Measurements from ENCODE around the gene CLSTN2. TPM values are rescaled to one million over a fixed set of nuclear protein-coding genes. Genes with fewer than 3 reads are reported as not detected.

Gene CLSTN2
- total RNA-seq, 1 donor from 2014 or later, result 4.7 TPM

DNA sequence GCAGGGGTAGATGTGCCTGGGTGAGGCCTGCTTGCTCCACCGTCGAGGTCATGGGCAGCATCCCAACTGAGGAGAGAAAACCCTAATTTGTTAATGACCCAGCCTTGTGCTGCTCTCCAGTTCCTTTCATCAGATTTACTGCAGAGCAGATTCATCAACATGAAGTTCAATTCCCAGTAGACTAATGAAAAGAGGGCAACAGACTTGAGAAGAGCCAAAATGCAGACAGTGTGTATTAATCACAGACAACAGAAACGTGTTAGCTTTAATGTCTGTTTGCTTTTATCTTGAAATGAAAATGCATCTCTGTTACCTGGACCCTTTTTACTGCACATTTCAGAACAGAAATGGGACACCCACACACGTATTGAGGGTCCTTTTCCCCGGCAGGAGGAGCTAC lies 639.4 kb downstream of the CLSTN2 start:
- no peaks in the 10 kb centered on the region for H3K27me3 ChIP-seq (ENCODE audit: control insufficient read depth in 3 of 3, insufficient read depth in 3 of 3, low read length in 3 of 3)
- H3K4me1 ChIP-seq (ENCODE audit: control insufficient read depth in 3 of 3, insufficient read depth in 3 of 3, low read length in 3 of 3), result peaks cover 0 to 9% (median 0%) of the 10 kb centered on the region in 3 donors
- H3K36me3 ChIP-seq (ENCODE audit: control insufficient read depth in 3 of 3, insufficient read depth in 3 of 3, low read length in 3 of 3), result no peaks in the 10 kb centered on the region
- no peak overlapping the region for H3K27ac ChIP-seq (ENCODE audit: low read depth, low read length)
- no peak overlapping the region for H3K9ac ChIP-seq (ENCODE audit: low read depth in 1 of 3, low read length in 3 of 3)
- no peak overlapping the region for H3K4me3 ChIP-seq (ENCODE audit: low read length in 3 of 3)
- no peaks in the 10 kb centered on the region for H3K9me3 ChIP-seq (ENCODE audit: control insufficient read depth in 3 of 3, low read length in 3 of 3)

DNA sequence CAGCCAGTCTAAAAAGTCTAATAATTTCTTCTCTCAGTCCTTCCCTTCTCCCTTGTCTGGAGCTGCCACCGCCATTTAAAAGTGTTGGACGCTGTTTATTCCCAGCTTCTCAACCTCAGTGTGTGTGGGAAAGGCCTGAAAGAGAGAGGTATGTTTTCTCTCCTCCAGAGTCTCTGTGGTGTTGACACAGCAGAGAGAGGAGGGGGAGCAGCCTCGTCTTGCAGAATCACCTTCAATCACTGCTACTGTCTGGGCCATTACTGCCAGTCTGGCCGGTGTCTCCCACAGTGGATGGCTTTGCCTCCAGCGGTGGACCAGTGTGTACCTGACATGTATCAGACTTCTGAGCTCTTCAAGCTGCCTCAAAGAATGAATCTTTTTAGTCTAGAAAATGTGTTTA lies 641.5 kb downstream of the CLSTN2 start:
- Histone ChIP-seq H3K4me1 (ENCODE audit: control insufficient read depth in 3 of 3, insufficient read depth in 3 of 3, low read length in 3 of 3) (peaks cover 0 to 5% (median 0%) of the 10 kb centered on the region in 3 donors), H3K9ac (ENCODE audit: low read depth in 1 of 3, low read length in 3 of 3) (no peak overlapping the region), H3K9me3 (ENCODE audit: control insufficient read depth in 3 of 3, low read length in 3 of 3) (no peaks in the 10 kb centered on the region), H3K27ac (ENCODE audit: low read depth, low read length) (no peak overlapping the region), H3K27me3 (ENCODE audit: control insufficient read depth in 3 of 3, insufficient read depth in 3 of 3, low read length in 3 of 3) (no peaks in the 10 kb centered on the region), H3K4me3 (ENCODE audit: low read length in 3 of 3) (no peak overlapping the region), H3K36me3 (ENCODE audit: control insufficient read depth in 3 of 3, insufficient read depth in 3 of 3, low read length in 3 of 3) (no peaks in the 10 kb centered on the region)

DNA sequence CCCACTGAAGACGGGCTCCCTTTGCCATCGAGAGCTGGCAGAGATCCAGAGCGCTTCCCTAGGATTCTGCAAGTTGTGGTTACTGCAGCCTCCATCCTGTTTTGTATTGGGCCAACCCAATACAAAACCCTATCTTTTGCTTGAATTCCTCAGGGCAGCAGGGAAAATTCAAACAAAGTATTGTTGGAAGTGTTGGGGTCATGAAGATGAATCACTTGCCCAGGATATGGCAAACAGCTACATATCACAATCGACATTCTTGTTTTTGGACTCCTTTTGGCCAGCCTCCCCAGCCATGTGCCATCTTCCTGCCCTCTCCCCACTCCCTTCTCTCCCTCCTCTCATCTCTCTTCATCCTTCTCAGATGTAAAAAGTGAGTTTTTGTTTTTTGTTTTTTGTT lies 642.9 kb downstream of the CLSTN2 start:
- H3K9me3 ChIP-seq (ENCODE audit: control insufficient read depth in 3 of 3, low read length in 3 of 3), result no peaks in the 10 kb centered on the region
- no peaks in the 10 kb centered on the region for H3K27me3 ChIP-seq (ENCODE audit: control insufficient read depth in 3 of 3, insufficient read depth in 3 of 3, low read length in 3 of 3)
- no peak overlapping the region for H3K27ac ChIP-seq (ENCODE audit: low read depth, low read length)
- H3K4me1 ChIP-seq (ENCODE audit: control insufficient read depth in 3 of 3, insufficient read depth in 3 of 3, low read length in 3 of 3), result peaks cover 0 to 3% (median 0%) of the 10 kb centered on the region in 3 donors
- no peak overlapping the region for H3K4me3 ChIP-seq (ENCODE audit: low read length in 3 of 3)
- no peaks in the 10 kb centered on the region for H3K36me3 ChIP-seq (ENCODE audit: control insufficient read depth in 3 of 3, insufficient read depth in 3 of 3, low read length in 3 of 3)
- no peak overlapping the region for H3K9ac ChIP-seq (ENCODE audit: low read depth in 1 of 3, low read length in 3 of 3)

DNA sequence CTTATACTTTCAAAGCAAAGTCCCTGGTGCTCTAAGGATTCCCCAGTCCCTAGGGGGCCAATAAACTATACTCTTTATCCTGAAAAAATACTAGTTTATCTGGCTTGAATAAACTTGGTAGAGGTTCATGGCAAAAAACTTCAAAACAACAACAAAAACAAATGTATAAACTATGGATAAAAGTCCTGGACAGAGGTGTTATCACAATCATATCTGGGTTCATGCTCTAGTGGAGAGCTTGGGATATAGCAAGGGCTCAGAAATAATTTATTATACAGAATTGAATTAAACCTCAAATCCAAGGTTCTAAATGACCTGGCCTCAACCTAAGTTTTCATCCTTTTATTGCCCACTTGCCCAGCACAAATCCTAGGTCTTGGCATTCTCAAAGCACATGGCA lies 644.3 kb downstream of the CLSTN2 start:
- Histone ChIP-seq H3K27ac (ENCODE audit: low read depth, low read length) (no peak overlapping the region), H3K36me3 (ENCODE audit: control insufficient read depth in 3 of 3, insufficient read depth in 3 of 3, low read length in 3 of 3) (no peaks in the 10 kb centered on the region), H3K4me1 (ENCODE audit: control insufficient read depth in 3 of 3, insufficient read depth in 3 of 3, low read length in 3 of 3) (no peaks in the 10 kb centered on the region), H3K9ac (ENCODE audit: low read depth in 1 of 3, low read length in 3 of 3) (no peak overlapping the region), H3K9me3 (ENCODE audit: control insufficient read depth in 3 of 3, low read length in 3 of 3) (no peaks in the 10 kb centered on the region), H3K27me3 (ENCODE audit: control insufficient read depth in 3 of 3, insufficient read depth in 3 of 3, low read length in 3 of 3) (no peaks in the 10 kb centered on the region), H3K4me3 (ENCODE audit: low read length in 3 of 3) (no peak overlapping the region)

DNA sequence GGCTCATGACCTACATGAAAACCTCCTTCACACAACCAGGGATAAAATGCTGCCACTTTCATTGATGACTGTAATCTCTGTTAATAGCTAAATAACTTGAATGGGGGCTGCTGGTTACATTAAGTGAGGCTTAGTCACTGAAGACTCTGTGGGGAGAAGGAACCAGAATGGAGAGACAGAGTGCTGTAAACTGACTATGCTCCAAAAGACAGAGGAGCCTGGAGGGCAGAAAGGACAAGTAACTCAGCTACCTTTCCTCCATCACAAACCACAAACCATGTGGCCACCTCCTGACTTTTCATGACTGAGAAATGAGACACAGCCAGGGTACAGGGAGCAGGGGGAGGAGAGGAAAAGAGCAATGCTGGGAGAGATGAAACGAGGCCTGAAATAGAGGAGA lies 645.8 kb downstream of the CLSTN2 start:
- Histone ChIP-seq H3K27ac (ENCODE audit: low read depth, low read length) (no peak overlapping the region), H3K27me3 (ENCODE audit: control insufficient read depth in 3 of 3, insufficient read depth in 3 of 3, low read length in 3 of 3) (no peaks in the 10 kb centered on the region), H3K36me3 (ENCODE audit: control insufficient read depth in 3 of 3, insufficient read depth in 3 of 3, low read length in 3 of 3) (no peaks in the 10 kb centered on the region), H3K9me3 (ENCODE audit: control insufficient read depth in 3 of 3, low read length in 3 of 3) (no peaks in the 10 kb centered on the region), H3K4me3 (ENCODE audit: low read length in 3 of 3) (no peak overlapping the region), H3K4me1 (ENCODE audit: control insufficient read depth in 3 of 3, insufficient read depth in 3 of 3, low read length in 3 of 3) (no peaks in the 10 kb centered on the region), H3K9ac (ENCODE audit: low read depth in 1 of 3, low read length in 3 of 3) (no peak overlapping the region)

DNA sequence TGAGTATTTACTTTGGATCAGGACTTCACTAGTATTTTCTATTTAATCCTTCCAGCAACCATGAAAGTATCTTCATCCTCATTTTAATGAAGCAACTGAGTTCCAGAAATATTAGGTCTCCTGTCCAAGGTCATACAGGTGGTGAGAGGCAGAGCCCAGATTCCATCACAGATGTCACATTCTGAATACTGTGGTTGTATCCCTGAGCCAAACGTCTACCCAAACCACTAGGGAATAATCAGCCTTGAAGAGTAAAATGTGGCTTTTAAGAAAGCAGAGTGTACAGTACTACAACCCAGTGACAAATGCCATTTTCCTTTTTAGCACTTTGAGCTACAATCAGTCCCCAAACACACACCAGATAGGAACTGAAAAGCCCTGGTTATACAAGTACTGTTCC lies 649.6 kb downstream of the CLSTN2 start:
- no peaks in the 10 kb centered on the region for H3K9me3 ChIP-seq (ENCODE audit: control insufficient read depth in 3 of 3, low read length in 3 of 3)
- H3K9ac ChIP-seq (ENCODE audit: low read depth in 1 of 3, low read length in 3 of 3), result no peak overlapping the region
- no peaks in the 10 kb centered on the region for H3K27me3 ChIP-seq (ENCODE audit: control insufficient read depth in 3 of 3, insufficient read depth in 3 of 3, low read length in 3 of 3)
- no peak overlapping the region for H3K4me3 ChIP-seq (ENCODE audit: low read length in 3 of 3)
- no peak overlapping the region for H3K27ac ChIP-seq (ENCODE audit: low read depth, low read length)
- H3K36me3 ChIP-seq (ENCODE audit: control insufficient read depth in 3 of 3, insufficient read depth in 3 of 3, low read length in 3 of 3), result no peaks in the 10 kb centered on the region
- no peaks in the 10 kb centered on the region for H3K4me1 ChIP-seq (ENCODE audit: control insufficient read depth in 3 of 3, insufficient read depth in 3 of 3, low read length in 3 of 3)

DNA sequence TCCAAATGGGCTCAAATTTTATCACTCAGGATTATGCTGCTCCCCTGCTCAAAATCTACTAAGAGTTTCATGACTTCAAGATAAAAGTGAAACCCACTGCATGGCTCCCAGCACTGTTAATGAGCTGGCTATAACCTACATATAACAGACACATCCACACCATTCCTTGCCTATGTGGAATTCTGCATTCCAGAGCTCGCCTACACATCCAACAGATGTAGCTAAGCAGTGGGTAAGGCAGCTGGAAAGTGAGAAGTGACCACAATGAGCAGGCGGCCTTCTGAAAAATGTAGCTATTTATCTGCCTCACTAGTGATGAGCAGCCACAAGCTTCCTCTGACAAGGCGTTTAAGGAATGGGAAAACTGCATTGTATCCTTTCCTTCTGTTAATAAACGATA lies 650.8 kb downstream of the CLSTN2 start:
- H3K4me1 ChIP-seq (ENCODE audit: control insufficient read depth in 3 of 3, insufficient read depth in 3 of 3, low read length in 3 of 3), result no peaks in the 10 kb centered on the region
- H3K36me3 ChIP-seq (ENCODE audit: control insufficient read depth in 3 of 3, insufficient read depth in 3 of 3, low read length in 3 of 3), result no peaks in the 10 kb centered on the region
- no peaks in the 10 kb centered on the region for H3K27me3 ChIP-seq (ENCODE audit: control insufficient read depth in 3 of 3, insufficient read depth in 3 of 3, low read length in 3 of 3)
- no peaks in the 10 kb centered on the region for H3K9me3 ChIP-seq (ENCODE audit: control insufficient read depth in 3 of 3, low read length in 3 of 3)
- H3K4me3 ChIP-seq (ENCODE audit: low read length in 3 of 3), result no peak overlapping the region
- no peak overlapping the region for H3K9ac ChIP-seq (ENCODE audit: low read depth in 1 of 3, low read length in 3 of 3)
- H3K27ac ChIP-seq (ENCODE audit: low read depth, low read length), result no peak overlapping the region

DNA sequence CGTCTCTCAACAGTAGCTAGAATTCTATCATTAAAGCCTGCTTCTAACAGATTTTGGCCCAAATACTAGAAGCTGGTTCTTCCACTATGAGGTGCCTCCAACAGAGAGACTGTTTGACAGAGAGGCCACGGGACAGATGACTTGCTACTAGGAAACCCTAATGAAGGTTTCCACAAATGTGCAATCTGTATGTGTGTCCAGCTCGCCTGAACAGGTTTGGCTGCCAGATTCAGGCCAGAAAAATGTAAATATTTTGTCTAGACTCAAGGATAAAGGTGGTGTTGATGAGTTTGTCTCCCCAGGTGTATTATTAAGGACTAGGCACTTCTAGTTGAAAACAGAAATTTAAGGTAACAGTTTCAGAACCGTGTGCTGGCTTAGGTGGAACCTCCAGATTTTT lies 651.3 kb downstream of the CLSTN2 start:
- no peak overlapping the region for H3K27ac ChIP-seq (ENCODE audit: low read depth, low read length)
- H3K36me3 ChIP-seq (ENCODE audit: control insufficient read depth in 3 of 3, insufficient read depth in 3 of 3, low read length in 3 of 3), result no peaks in the 10 kb centered on the region
- H3K27me3 ChIP-seq (ENCODE audit: control insufficient read depth in 3 of 3, insufficient read depth in 3 of 3, low read length in 3 of 3), result no peaks in the 10 kb centered on the region
- H3K4me1 ChIP-seq (ENCODE audit: control insufficient read depth in 3 of 3, insufficient read depth in 3 of 3, low read length in 3 of 3), result no peaks in the 10 kb centered on the region
- H3K9me3 ChIP-seq (ENCODE audit: control insufficient read depth in 3 of 3, low read length in 3 of 3), result no peaks in the 10 kb centered on the region
- no peak overlapping the region for H3K4me3 ChIP-seq (ENCODE audit: low read length in 3 of 3)
- no peak overlapping the region for H3K9ac ChIP-seq (ENCODE audit: low read depth in 1 of 3, low read length in 3 of 3)

DNA sequence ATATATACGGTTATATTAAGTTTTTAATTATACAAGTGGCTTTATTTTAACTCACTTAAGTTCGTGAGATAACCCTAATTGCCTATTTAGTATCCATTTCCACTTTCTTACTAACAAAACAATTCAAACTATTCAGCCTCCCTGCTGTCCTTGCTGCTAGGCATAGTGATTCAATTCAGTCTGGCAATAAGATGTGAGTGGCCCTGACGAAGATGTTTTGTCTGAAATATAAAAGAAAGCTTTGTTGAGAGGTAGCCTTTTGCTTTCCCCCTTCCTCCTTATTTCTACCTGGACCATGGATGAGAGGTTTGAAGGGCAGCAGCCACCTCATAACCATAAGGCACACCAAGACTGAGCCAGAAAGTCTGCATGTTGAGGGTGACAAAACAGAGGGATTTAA lies 653.6 kb downstream of the CLSTN2 start:
- H3K9me3 ChIP-seq (ENCODE audit: control insufficient read depth in 3 of 3, low read length in 3 of 3), result no peaks in the 10 kb centered on the region
- no peak overlapping the region for H3K9ac ChIP-seq (ENCODE audit: low read depth in 1 of 3, low read length in 3 of 3)
- H3K27me3 ChIP-seq (ENCODE audit: control insufficient read depth in 3 of 3, insufficient read depth in 3 of 3, low read length in 3 of 3), result no peaks in the 10 kb centered on the region
- H3K4me3 ChIP-seq (ENCODE audit: low read length in 3 of 3), result no peak overlapping the region
- H3K27ac ChIP-seq (ENCODE audit: low read depth, low read length), result no peak overlapping the region
- H3K36me3 ChIP-seq (ENCODE audit: control insufficient read depth in 3 of 3, insufficient read depth in 3 of 3, low read length in 3 of 3), result no peaks in the 10 kb centered on the region
- no peaks in the 10 kb centered on the region for H3K4me1 ChIP-seq (ENCODE audit: control insufficient read depth in 3 of 3, insufficient read depth in 3 of 3, low read length in 3 of 3)

DNA sequence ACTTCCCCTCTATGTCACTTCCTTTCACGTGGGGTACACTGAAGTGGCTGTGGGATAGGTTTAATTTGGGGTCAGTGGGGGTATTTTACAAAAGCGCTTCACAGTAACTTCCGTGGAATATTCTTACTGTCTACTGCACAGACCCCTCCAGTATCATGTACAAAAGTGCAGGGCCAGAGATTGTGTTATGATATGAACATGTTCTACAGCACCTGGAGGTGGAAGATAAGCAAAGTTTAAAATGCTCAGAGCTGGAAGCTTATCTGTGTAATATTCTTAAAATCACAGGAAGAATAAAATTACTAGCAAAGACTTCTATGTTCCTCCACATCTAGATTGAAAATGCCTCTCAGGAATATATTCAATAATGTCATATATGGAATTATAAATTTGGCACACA lies 658.8 kb downstream of the CLSTN2 start:
- H3K27me3 ChIP-seq (ENCODE audit: control insufficient read depth in 3 of 3, insufficient read depth in 3 of 3, low read length in 3 of 3), result no peaks in the 10 kb centered on the region
- no peak overlapping the region for H3K27ac ChIP-seq (ENCODE audit: low read depth, low read length)
- no peak overlapping the region for H3K4me3 ChIP-seq (ENCODE audit: low read length in 3 of 3)
- no peak overlapping the region for H3K9ac ChIP-seq (ENCODE audit: low read depth in 1 of 3, low read length in 3 of 3)
- peaks cover 0 to 8% (median 4%) of the 10 kb centered on the region in 3 donors for H3K4me1 ChIP-seq (ENCODE audit: control insufficient read depth in 3 of 3, insufficient read depth in 3 of 3, low read length in 3 of 3)
- no peaks in the 10 kb centered on the region for H3K36me3 ChIP-seq (ENCODE audit: control insufficient read depth in 3 of 3, insufficient read depth in 3 of 3, low read length in 3 of 3)
- no peaks in the 10 kb centered on the region for H3K9me3 ChIP-seq (ENCODE audit: control insufficient read depth in 3 of 3, low read length in 3 of 3)

DNA sequence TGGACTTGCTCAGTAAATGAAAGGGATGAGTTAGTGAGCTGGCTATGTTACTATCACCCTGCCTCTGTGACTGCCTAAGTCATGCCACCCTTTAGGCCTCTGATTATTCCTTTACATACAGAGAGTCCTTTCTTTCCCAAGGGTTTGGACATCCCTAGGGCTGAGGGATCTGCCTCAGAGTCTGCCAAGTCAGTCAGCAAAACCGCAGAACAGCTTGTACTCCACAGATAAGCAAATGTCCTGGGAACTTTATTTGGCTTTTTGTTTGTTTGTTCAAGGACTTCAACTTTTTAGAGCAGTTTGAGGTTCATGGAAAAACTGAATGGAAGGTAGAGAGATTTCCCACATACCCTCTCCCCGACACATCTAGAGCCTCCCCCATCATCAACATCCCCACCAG lies 660.3 kb downstream of the CLSTN2 start:
- H3K27ac ChIP-seq (ENCODE audit: low read depth, low read length), result no peak overlapping the region
- no peak overlapping the region for H3K4me3 ChIP-seq (ENCODE audit: low read length in 3 of 3)
- no peaks in the 10 kb centered on the region for H3K36me3 ChIP-seq (ENCODE audit: control insufficient read depth in 3 of 3, insufficient read depth in 3 of 3, low read length in 3 of 3)
- H3K4me1 ChIP-seq (ENCODE audit: control insufficient read depth in 3 of 3, insufficient read depth in 3 of 3, low read length in 3 of 3), result peaks cover 0 to 8% (median 4%) of the 10 kb centered on the region in 3 donors
- H3K9ac ChIP-seq (ENCODE audit: low read depth in 1 of 3, low read length in 3 of 3), result no peak overlapping the region
- H3K9me3 ChIP-seq (ENCODE audit: control insufficient read depth in 3 of 3, low read length in 3 of 3), result no peaks in the 10 kb centered on the region
- no peaks in the 10 kb centered on the region for H3K27me3 ChIP-seq (ENCODE audit: control insufficient read depth in 3 of 3, insufficient read depth in 3 of 3, low read length in 3 of 3)

Measured in skeletal muscle tissue (tissue), 4 donors.